Measurements from ENCODE around the gene PNISR. TPM values are rescaled to one million over a fixed set of nuclear protein-coding genes. Genes with fewer than 3 reads are reported as not detected.

PNISR gene
- total RNA-seq, 1 donor from 2014 or later, result 498 TPM

DNA sequence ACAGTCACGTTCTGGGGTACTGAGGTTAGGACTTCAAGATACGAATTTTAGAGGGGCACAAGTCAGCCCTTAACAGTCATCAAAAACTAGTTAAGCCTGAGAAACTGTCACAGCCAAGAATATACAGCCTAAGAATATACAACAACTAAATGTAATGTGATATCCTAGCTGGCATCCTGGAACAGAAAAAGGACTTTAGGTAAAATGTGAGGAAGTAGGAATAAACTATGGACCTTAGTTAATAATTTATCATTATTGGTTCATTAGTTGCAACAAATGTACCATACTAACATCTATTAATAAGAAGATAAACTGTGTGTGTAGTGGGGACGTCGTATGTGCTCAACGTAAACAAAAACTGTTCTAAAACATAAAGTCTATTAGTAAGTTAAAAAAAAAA is 1.1 kb downstream of the PNISR start:
- H3F3A ChIP-seq (ENCODE audit: low read depth), result peaks cover 18% of the 10 kb centered on the region
- peaks cover 55% of the 10 kb centered on the region for H4K20me1 ChIP-seq (ENCODE audit: low read depth)
- H3K4me3 ChIP-seq, result peak overlapping the region; percentile 86
- H3K9ac ChIP-seq, result peak overlapping the region; percentile 97
- no peak overlapping the region for H2AFZ ChIP-seq (replicated peaks)
- no peaks in the 10 kb centered on the region for H3K27me3 ChIP-seq
- no peak overlapping the region for H3K27ac ChIP-seq
- no peaks in the 10 kb centered on the region for H3K9me3 ChIP-seq (ENCODE audit: low read depth)
- H3K79me2 ChIP-seq (ENCODE audit: low read depth), result peaks cover 67% of the 10 kb centered on the region
- Mint-ChIP-seq H3K4me3 (peak overlapping the region; percentile 100), H3K9me3 (no peaks in the 10 kb centered on the region), H3K4me1 (peaks cover 47% of the 10 kb centered on the region), H3K27ac (no peak overlapping the region), H3K27me3 (ENCODE audit: insufficient read depth, low read depth) (no peaks in the 10 kb centered on the region), H3K36me3 (peaks cover 26% of the 10 kb centered on the region)
- peaks cover 21% of the 10 kb centered on the region for H3K4me1 ChIP-seq
- peak overlapping the region; percentile 92 for H3K4me2 ChIP-seq
- no peaks in the 10 kb centered on the region for H3K36me3 ChIP-seq
- TF ChIP-seq EZH2phosphoT487 (IDR thresholded peaks at IDR 0.05) (no peak), EZH2 (IDR thresholded peaks at IDR 0.05) (no peak)
- TF ChIP-seq, protein P1, sequence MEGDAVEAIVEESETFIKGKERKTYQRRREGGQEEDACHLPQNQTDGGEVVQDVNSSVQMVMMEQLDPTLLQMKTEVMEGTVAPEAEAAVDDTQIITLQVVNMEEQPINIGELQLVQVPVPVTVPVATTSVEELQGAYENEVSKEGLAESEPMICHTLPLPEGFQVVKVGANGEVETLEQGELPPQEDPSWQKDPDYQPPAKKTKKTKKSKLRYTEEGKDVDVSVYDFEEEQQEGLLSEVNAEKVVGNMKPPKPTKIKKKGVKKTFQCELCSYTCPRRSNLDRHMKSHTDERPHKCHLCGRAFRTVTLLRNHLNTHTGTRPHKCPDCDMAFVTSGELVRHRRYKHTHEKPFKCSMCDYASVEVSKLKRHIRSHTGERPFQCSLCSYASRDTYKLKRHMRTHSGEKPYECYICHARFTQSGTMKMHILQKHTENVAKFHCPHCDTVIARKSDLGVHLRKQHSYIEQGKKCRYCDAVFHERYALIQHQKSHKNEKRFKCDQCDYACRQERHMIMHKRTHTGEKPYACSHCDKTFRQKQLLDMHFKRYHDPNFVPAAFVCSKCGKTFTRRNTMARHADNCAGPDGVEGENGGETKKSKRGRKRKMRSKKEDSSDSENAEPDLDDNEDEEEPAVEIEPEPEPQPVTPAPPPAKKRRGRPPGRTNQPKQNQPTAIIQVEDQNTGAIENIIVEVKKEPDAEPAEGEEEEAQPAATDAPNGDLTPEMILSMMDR (IDR thresholded peaks at IDR 0.05), result no peak
- no peak for DNase-seq (ENCODE audit: low spot score)

DNA sequence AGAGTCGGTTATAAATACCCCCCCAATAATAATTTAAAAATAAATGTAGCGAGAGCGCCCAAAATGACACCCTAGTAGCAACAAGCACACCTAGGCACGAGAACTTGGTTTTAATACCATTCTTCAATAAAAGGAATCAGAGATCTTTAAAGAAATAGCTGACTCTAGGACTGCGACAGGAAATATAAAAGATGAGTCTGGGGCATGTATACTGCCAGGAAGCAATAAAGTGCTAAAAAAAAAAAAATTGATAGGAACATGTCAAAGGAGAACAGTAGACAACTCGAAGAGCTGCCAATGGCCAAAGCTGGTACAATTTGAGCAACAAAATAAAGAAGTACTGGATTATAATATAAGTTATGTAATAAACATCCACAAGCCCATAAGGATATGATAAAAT is 2.2 kb downstream of the PNISR start:
- Mint-ChIP-seq H3K9me3 (no peaks in the 10 kb centered on the region), H3K27me3 (ENCODE audit: insufficient read depth, low read depth) (no peaks in the 10 kb centered on the region), H3K36me3 (peaks cover 29% of the 10 kb centered on the region), H3K27ac (no peak overlapping the region), H3K4me3 (no peak overlapping the region), H3K4me1 (peaks cover 48% of the 10 kb centered on the region)
- Histone ChIP-seq H3F3A (ENCODE audit: low read depth) (peaks cover 18% of the 10 kb centered on the region), H3K9ac (no peak overlapping the region), H3K27ac (no peak overlapping the region), H3K9me3 (ENCODE audit: low read depth) (no peaks in the 10 kb centered on the region), H3K4me2 (peak overlapping the region; percentile 92), H4K20me1 (ENCODE audit: low read depth) (peaks cover 67% of the 10 kb centered on the region), H3K27me3 (no peaks in the 10 kb centered on the region), H3K4me1 (peaks cover 21% of the 10 kb centered on the region), H3K79me2 (ENCODE audit: low read depth) (peaks cover 78% of the 10 kb centered on the region), H3K36me3 (no peaks in the 10 kb centered on the region), H3K4me3 (peak overlapping the region; percentile 86), H2AFZ (replicated peaks) (no peak overlapping the region)
- TF ChIP-seq EZH2phosphoT487 (IDR thresholded peaks at IDR 0.05) (no peak), EZH2 (IDR thresholded peaks at IDR 0.05) (no peak)
- TF ChIP-seq, protein P1 (IDR thresholded peaks at IDR 0.05), result no peak
- DNase-seq (ENCODE audit: low spot score), result no peak

DNA sequence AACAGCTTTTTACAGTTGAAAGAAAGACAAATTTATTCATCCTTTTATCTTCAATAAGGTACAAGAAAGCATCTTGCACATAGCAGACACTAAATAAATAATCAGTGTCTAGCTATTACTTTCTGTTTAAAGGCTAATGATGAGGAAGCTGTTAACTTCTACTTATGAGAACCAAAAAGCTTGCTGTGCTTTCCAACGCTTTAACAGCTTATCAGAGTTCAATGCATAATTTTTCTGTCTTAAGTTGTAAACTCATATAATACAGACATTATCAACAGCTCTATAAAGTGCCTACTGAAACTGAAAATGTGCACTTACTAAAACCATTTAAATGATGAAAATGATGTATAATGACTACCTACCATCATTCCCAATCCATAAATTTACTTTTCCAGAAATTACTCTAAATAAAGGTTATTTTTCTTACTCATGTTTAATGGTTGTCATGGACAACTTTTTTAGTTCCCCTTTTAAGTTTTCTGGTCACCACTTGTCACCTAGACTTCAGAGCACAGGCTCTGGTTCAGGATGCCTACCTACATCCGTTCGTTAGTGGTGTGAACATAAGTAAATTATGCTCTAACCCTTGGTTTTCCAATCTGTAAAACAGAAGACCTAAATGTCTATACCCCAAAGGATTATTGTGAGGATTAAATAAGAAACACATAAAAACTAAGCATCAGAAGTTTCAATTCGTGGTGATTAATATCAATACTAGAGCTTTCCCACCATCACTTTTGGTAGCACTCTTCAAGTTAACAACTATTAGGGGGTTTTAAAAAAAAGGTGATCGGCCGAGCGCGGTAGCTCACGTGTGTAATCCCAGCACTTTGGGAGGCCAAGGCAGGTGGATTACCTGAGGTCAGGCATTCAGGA is 8.0 kb downstream of the PNISR start:
- Mint-ChIP-seq H3K4me1 (peaks cover 13% of the 10 kb centered on the region), H3K27me3 (ENCODE audit: insufficient read depth, low read depth) (no peaks in the 10 kb centered on the region), H3K27ac (no peak overlapping the region), H3K36me3 (peaks cover 30% of the 10 kb centered on the region), H3K9me3 (no peaks in the 10 kb centered on the region), H3K4me3 (no peak overlapping the region)
- no peak for TF ChIP-seq EZH2 (IDR thresholded peaks at IDR 0.05)
- TF ChIP-seq, protein P1 (IDR thresholded peaks at IDR 0.05), result no peak
- no peak for TF ChIP-seq EZH2phosphoT487 (IDR thresholded peaks at IDR 0.05)
- H3F3A ChIP-seq (ENCODE audit: low read depth), result no peaks in the 10 kb centered on the region
- no peaks in the 10 kb centered on the region for H3K9me3 ChIP-seq (ENCODE audit: low read depth)
- H3K79me2 ChIP-seq (ENCODE audit: low read depth), result peaks cover 100% of the 10 kb centered on the region
- H4K20me1 ChIP-seq (ENCODE audit: low read depth), result peaks cover 93% of the 10 kb centered on the region
- no peaks in the 10 kb centered on the region for H3K4me1 ChIP-seq
- no peak overlapping the region for H2AFZ ChIP-seq (replicated peaks)
- DNase-seq (ENCODE audit: low spot score), result no peak
- no peaks in the 10 kb centered on the region for H3K27me3 ChIP-seq
- H3K9ac ChIP-seq, result no peak overlapping the region
- no peak overlapping the region for H3K4me3 ChIP-seq
- H3K27ac ChIP-seq, result no peak overlapping the region
- H3K36me3 ChIP-seq, result peaks cover 7% of the 10 kb centered on the region
- H3K4me2 ChIP-seq, result no peak overlapping the region
